Liver (tissue), 3 donors: ENCODE data around the gene STK32C.

Source experiments
- ATF3 ChIP-seq: IDR thresholded peaks from 2 replicates; pipeline ENCODE4 v1.6.1; 2016; ENCODE audit warnings: antibody characterized with exemption
- CTCF ChIP-seq: fragments of 150-350 bp; IDR thresholded peaks from 2 replicates; pipeline ENCODE4 v1.5.1; 2017; ENCODE audit warnings: improper control_type of control experiment, low read depth, low read length; ENCODE audit not compliant: missing input control
- GABPA ChIP-seq, 2 donors: IDR thresholded peaks in 1 of 2; conservative IDR thresholded peaks in 1 of 2; 2 replicates each; pipeline ENCODE4 v1.6.1; 2016; ENCODE audit warnings: antibody characterized with exemption in 2 of 2, mild to moderate bottlenecking in 1 of 2, moderate library complexity in 1 of 2
- MAX ChIP-seq: IDR thresholded peaks from 2 replicates; pipeline ENCODE4 v1.6.1; 2016; ENCODE audit warnings: antibody characterized with exemption
- SP1 ChIP-seq: IDR thresholded peaks from 2 replicates; pipeline ENCODE4 v1.6.1; 2018; ENCODE audit warnings: antibody characterized with exemption, mild to moderate bottlenecking
- TAF1 ChIP-seq: conservative IDR thresholded peaks from 2 replicates; pipeline ENCODE4 v1.6.1; 2016; ENCODE audit warnings: antibody characterized with exemption, mild to moderate bottlenecking
- YY1 ChIP-seq: IDR thresholded peaks from 2 replicates; pipeline ENCODE4 v1.6.1; 2016; ENCODE audit warnings: antibody characterized with exemption, mild to moderate bottlenecking
- TF ChIP-seq, protein P1 (sequence below): IDR thresholded peaks from 2 replicates; pipeline ENCODE4 v1.6.1; 2016; ENCODE audit warnings: antibody characterized with exemption
- TF ChIP-seq, protein P2 (sequence below): IDR thresholded peaks from 2 replicates; pipeline ENCODE4 v1.6.1; 2016; ENCODE audit warnings: antibody characterized with exemption, mild to moderate bottlenecking
- donor health status: healthy.
- donor health status: healthy.

GRCh38 chr10:132205650-132206376, 101.9 kb downstream of the STK32C start:
- TF ChIP-seq CTCF (no peak), ATF3 (no peak), SP1 (no peak), YY1 (no peak), GABPA (IDR thresholded peaks at IDR 0.05 in 1 of 2, conservative IDR thresholded peaks at IDR 0.05 in 1 of 2) (no peak), TAF1 (no peak), MAX (no peak)
- TF ChIP-seq, protein P1, sequence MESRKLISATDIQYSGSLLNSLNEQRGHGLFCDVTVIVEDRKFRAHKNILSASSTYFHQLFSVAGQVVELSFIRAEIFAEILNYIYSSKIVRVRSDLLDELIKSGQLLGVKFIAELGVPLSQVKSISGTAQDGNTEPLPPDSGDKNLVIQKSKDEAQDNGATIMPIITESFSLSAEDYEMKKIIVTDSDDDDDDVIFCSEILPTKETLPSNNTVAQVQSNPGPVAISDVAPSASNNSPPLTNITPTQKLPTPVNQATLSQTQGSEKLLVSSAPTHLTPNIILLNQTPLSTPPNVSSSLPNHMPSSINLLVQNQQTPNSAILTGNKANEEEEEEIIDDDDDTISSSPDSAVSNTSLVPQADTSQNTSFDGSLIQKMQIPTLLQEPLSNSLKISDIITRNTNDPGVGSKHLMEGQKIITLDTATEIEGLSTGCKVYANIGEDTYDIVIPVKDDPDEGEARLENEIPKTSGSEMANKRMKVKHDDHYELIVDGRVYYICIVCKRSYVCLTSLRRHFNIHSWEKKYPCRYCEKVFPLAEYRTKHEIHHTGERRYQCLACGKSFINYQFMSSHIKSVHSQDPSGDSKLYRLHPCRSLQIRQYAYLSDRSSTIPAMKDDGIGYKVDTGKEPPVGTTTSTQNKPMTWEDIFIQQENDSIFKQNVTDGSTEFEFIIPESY, result no peak
- TF ChIP-seq, protein P2, sequence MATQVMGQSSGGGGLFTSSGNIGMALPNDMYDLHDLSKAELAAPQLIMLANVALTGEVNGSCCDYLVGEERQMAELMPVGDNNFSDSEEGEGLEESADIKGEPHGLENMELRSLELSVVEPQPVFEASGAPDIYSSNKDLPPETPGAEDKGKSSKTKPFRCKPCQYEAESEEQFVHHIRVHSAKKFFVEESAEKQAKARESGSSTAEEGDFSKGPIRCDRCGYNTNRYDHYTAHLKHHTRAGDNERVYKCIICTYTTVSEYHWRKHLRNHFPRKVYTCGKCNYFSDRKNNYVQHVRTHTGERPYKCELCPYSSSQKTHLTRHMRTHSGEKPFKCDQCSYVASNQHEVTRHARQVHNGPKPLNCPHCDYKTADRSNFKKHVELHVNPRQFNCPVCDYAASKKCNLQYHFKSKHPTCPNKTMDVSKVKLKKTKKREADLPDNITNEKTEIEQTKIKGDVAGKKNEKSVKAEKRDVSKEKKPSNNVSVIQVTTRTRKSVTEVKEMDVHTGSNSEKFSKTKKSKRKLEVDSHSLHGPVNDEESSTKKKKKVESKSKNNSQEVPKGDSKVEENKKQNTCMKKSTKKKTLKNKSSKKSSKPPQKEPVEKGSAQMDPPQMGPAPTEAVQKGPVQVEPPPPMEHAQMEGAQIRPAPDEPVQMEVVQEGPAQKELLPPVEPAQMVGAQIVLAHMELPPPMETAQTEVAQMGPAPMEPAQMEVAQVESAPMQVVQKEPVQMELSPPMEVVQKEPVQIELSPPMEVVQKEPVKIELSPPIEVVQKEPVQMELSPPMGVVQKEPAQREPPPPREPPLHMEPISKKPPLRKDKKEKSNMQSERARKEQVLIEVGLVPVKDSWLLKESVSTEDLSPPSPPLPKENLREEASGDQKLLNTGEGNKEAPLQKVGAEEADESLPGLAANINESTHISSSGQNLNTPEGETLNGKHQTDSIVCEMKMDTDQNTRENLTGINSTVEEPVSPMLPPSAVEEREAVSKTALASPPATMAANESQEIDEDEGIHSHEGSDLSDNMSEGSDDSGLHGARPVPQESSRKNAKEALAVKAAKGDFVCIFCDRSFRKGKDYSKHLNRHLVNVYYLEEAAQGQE, result no peak
